Measurements from ENCODE around the gene ETV1.

ETV1 gene

GRCh38 chr7:13963925-13964324 lies 25.5 kb downstream of the ETV1 start:
- no peaks in the 10 kb centered on the region for H3K36me3 ChIP-seq (ENCODE audit: control insufficient read depth, insufficient read depth, low read length)
- H3K9me3 ChIP-seq (ENCODE audit: control insufficient read depth, insufficient read depth, low read length), result no peaks in the 10 kb centered on the region
- H3K27me3 ChIP-seq (ENCODE audit: control insufficient read depth, insufficient read depth, low read length), result no peaks in the 10 kb centered on the region
- WGBS (ENCODE audit: insufficient coverage, insufficient read length), result no CpG with 5 or more reads among the region's 2 CpGs
- no peak overlapping the region for H3K27ac ChIP-seq (ENCODE audit: low read length)
- no peak for DNase-seq (ENCODE audit: low read depth, low spot score)
- no peak overlapping the region for H3K4me3 ChIP-seq (ENCODE audit: low read length)
- H3K4me1 ChIP-seq (ENCODE audit: control insufficient read depth, insufficient read depth, low read length), result no peaks in the 10 kb centered on the region

DNA sequence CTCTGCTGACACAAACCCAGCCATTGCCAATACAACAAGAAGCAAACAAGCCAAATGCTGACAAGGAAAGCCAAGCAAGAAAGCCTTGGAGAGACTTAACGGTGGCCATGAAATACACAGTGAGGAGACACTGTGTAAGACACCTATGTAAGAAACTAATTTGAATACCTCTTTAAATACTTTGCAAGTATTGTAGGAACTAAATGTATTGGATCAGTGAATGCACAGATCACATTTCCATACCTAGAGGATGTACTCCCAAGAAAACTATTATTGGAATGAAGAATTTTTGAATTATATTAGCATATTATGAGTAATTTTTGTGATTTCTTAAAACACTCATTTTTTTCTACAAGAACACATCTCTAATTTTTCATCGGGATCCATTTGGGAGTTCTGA lies 34.0 kb downstream of the ETV1 start:
- DNase-seq (ENCODE audit: low read depth, low spot score), result no peak
- H3K36me3 ChIP-seq (ENCODE audit: control insufficient read depth, insufficient read depth, low read length), result no peaks in the 10 kb centered on the region
- no peaks in the 10 kb centered on the region for H3K9me3 ChIP-seq (ENCODE audit: control insufficient read depth, insufficient read depth, low read length)
- no peak overlapping the region for H3K4me3 ChIP-seq (ENCODE audit: low read length)
- no peaks in the 10 kb centered on the region for H3K27me3 ChIP-seq (ENCODE audit: control insufficient read depth, insufficient read depth, low read length)
- WGBS (ENCODE audit: insufficient coverage, insufficient read length), result no CpG with 5 or more reads among the region's 2 CpGs
- H3K4me1 ChIP-seq (ENCODE audit: control insufficient read depth, insufficient read depth, low read length), result no peaks in the 10 kb centered on the region
- no peak overlapping the region for H3K27ac ChIP-seq (ENCODE audit: low read length)

- H3K4me3 ChIP-seq (ENCODE audit: low read length), result no peak overlapping the region
- WGBS (ENCODE audit: insufficient coverage, insufficient read length), result no CpG with 5 or more reads among the region's 3 CpGs
- H3K36me3 ChIP-seq (ENCODE audit: control insufficient read depth, insufficient read depth, low read length), result no peaks in the 10 kb centered on the region
- DNase-seq (ENCODE audit: low read depth, low spot score), result no peak
- no peaks in the 10 kb centered on the region for H3K4me1 ChIP-seq (ENCODE audit: control insufficient read depth, insufficient read depth, low read length)
- H3K27me3 ChIP-seq (ENCODE audit: control insufficient read depth, insufficient read depth, low read length), result no peaks in the 10 kb centered on the region
- H3K9me3 ChIP-seq (ENCODE audit: control insufficient read depth, insufficient read depth, low read length), result no peaks in the 10 kb centered on the region
- H3K27ac ChIP-seq (ENCODE audit: low read length), result no peak overlapping the region
Observed at GRCh38 chr7:13953368-13953767, 36.1 kb downstream of the ETV1 start.

DNA sequence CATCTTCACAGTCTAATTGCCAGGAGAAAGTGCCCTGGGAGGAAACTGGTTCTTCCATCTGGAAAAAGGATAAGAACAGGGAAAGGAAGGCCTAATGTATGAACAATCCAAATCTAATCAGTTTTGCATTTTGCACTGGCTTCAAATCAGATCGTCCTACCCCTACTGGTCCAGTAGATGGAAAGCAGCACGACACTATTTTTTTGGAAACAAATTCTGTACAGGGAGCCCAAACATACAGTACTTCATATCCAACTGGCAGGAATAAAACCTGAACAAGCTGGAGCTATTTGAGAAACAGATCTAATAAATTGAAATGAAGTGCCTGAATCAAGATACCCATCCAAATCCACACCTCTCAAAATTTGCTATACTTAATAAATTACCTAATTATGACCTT lies 36.5 kb downstream of the ETV1 start:
- no peak for DNase-seq (ENCODE audit: low read depth, low spot score)
- H3K36me3 ChIP-seq (ENCODE audit: control insufficient read depth, insufficient read depth, low read length), result no peaks in the 10 kb centered on the region
- H3K27me3 ChIP-seq (ENCODE audit: control insufficient read depth, insufficient read depth, low read length), result no peaks in the 10 kb centered on the region
- no CpG with 5 or more reads among the region's 2 CpGs for WGBS (ENCODE audit: insufficient coverage, insufficient read length)
- H3K4me1 ChIP-seq (ENCODE audit: control insufficient read depth, insufficient read depth, low read length), result no peaks in the 10 kb centered on the region
- no peak overlapping the region for H3K4me3 ChIP-seq (ENCODE audit: low read length)
- H3K9me3 ChIP-seq (ENCODE audit: control insufficient read depth, insufficient read depth, low read length), result no peaks in the 10 kb centered on the region
- H3K27ac ChIP-seq (ENCODE audit: low read length), result no peak overlapping the region

DNA sequence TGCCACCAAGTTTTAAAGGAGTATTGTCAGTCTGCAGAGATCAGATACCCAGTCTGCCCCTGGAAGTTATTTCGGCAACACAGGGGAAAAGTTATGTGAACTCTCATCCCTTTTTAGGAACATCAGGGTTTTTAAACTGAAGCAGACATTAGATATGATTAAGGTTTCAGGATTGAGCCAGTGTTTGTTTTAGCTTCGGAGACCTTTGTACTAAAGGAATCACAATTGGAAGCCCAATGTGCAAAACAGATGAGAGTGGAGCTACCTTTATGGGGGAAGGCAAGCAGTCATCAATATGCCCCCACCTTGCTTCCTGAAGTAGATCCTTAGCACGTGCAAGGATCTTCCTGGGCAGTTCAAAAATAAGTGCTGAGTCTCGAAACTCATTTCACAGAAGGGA lies 39.5 kb downstream of the ETV1 start:
- Histone ChIP-seq H3K36me3 (ENCODE audit: control insufficient read depth, insufficient read depth, low read length) (no peaks in the 10 kb centered on the region), H3K27ac (ENCODE audit: low read length) (no peak overlapping the region), H3K27me3 (ENCODE audit: control insufficient read depth, insufficient read depth, low read length) (no peaks in the 10 kb centered on the region), H3K9me3 (ENCODE audit: control insufficient read depth, insufficient read depth, low read length) (no peaks in the 10 kb centered on the region), H3K4me3 (ENCODE audit: low read length) (no peak overlapping the region), H3K4me1 (ENCODE audit: control insufficient read depth, insufficient read depth, low read length) (no peaks in the 10 kb centered on the region)
- no peak for DNase-seq (ENCODE audit: low read depth, low spot score)
- no CpG with 5 or more reads among the region's 4 CpGs for WGBS (ENCODE audit: insufficient coverage, insufficient read length)

- H3K4me1 ChIP-seq (ENCODE audit: control insufficient read depth, insufficient read depth, low read length), result no peaks in the 10 kb centered on the region
- no peak for DNase-seq (ENCODE audit: low read depth, low spot score)
- H3K4me3 ChIP-seq (ENCODE audit: low read length), result no peak overlapping the region
- no peaks in the 10 kb centered on the region for H3K27me3 ChIP-seq (ENCODE audit: control insufficient read depth, insufficient read depth, low read length)
- WGBS (ENCODE audit: insufficient coverage, insufficient read length), result no CpG with 5 or more reads among the region's 2 CpGs
- H3K9me3 ChIP-seq (ENCODE audit: control insufficient read depth, insufficient read depth, low read length), result no peaks in the 10 kb centered on the region
- no peak overlapping the region for H3K27ac ChIP-seq (ENCODE audit: low read length)
- H3K36me3 ChIP-seq (ENCODE audit: control insufficient read depth, insufficient read depth, low read length), result no peaks in the 10 kb centered on the region
Observed at GRCh38 chr7:13949445-13949844, 40.0 kb downstream of the ETV1 start.

DNA sequence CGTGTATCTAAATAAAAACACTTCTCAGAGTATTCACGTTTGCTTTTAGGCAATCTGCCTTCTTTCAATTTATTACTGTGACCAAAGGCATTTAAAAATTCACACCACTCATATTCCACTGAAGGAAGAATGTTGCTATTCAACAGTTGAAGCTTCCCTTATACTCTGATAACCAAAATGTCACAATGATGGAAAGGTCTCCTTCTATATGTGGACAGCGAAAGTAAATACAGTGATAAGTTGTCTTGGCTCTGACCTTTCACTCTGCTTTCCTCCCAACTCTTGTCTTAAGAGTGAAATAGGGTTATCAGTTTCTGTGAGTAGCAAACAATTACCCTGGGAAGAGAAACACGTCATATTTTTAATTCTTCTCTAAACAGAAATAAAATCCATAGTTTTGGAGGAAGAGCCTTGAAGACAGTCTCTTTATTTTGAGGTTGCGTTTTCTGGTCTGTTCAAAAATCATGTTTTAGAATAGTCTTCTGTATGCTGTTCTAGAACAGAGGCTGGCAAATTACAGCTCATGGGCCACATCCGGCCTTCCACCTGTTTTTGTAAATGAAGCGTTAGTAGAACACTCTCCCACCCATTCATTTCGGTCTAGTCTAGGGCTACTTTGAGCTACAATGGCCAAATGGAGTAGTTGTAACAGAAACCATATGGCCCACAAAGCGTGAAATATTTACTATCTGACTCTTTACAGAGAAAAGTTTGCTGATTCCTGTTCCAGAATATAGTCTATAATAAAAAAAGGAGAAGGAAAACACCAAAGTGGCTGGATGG lies 41.3 kb downstream of the ETV1 start:
- WGBS (ENCODE audit: insufficient coverage, insufficient read length), result no CpG with 5 or more reads among the region's 9 CpGs
- H3K4me3 ChIP-seq (ENCODE audit: low read length), result no peak overlapping the region
- no peaks in the 10 kb centered on the region for H3K27me3 ChIP-seq (ENCODE audit: control insufficient read depth, insufficient read depth, low read length)
- DNase-seq (ENCODE audit: low read depth, low spot score), result no peak
- H3K27ac ChIP-seq (ENCODE audit: low read length), result no peak overlapping the region
- no peaks in the 10 kb centered on the region for H3K9me3 ChIP-seq (ENCODE audit: control insufficient read depth, insufficient read depth, low read length)
- no peaks in the 10 kb centered on the region for H3K4me1 ChIP-seq (ENCODE audit: control insufficient read depth, insufficient read depth, low read length)
- H3K36me3 ChIP-seq (ENCODE audit: control insufficient read depth, insufficient read depth, low read length), result no peaks in the 10 kb centered on the region

GRCh38 chr7:13947535-13947934 lies 41.9 kb downstream of the ETV1 start:
- no peak overlapping the region for H3K27ac ChIP-seq (ENCODE audit: low read length)
- no peaks in the 10 kb centered on the region for H3K36me3 ChIP-seq (ENCODE audit: control insufficient read depth, insufficient read depth, low read length)
- no peaks in the 10 kb centered on the region for H3K9me3 ChIP-seq (ENCODE audit: control insufficient read depth, insufficient read depth, low read length)
- no peak overlapping the region for H3K4me3 ChIP-seq (ENCODE audit: low read length)
- H3K4me1 ChIP-seq (ENCODE audit: control insufficient read depth, insufficient read depth, low read length), result no peaks in the 10 kb centered on the region
- H3K27me3 ChIP-seq (ENCODE audit: control insufficient read depth, insufficient read depth, low read length), result no peaks in the 10 kb centered on the region
- no peak for DNase-seq (ENCODE audit: low read depth, low spot score)
- WGBS (ENCODE audit: insufficient coverage, insufficient read length), result no CpG with 5 or more reads among the region's 1 CpG

- WGBS (ENCODE audit: insufficient coverage, insufficient read length), result no CpG with 5 or more reads among the region's 1 CpG
- no peaks in the 10 kb centered on the region for H3K9me3 ChIP-seq (ENCODE audit: control insufficient read depth, insufficient read depth, low read length)
- DNase-seq (ENCODE audit: low read depth, low spot score), result no peak
- H3K4me3 ChIP-seq (ENCODE audit: low read length), result no peak overlapping the region
- H3K36me3 ChIP-seq (ENCODE audit: control insufficient read depth, insufficient read depth, low read length), result no peaks in the 10 kb centered on the region
- no peak overlapping the region for H3K27ac ChIP-seq (ENCODE audit: low read length)
- H3K4me1 ChIP-seq (ENCODE audit: control insufficient read depth, insufficient read depth, low read length), result no peaks in the 10 kb centered on the region
- no peaks in the 10 kb centered on the region for H3K27me3 ChIP-seq (ENCODE audit: control insufficient read depth, insufficient read depth, low read length)
Observed at GRCh38 chr7:13946181-13946580, 43.3 kb downstream of the ETV1 start.

DNA sequence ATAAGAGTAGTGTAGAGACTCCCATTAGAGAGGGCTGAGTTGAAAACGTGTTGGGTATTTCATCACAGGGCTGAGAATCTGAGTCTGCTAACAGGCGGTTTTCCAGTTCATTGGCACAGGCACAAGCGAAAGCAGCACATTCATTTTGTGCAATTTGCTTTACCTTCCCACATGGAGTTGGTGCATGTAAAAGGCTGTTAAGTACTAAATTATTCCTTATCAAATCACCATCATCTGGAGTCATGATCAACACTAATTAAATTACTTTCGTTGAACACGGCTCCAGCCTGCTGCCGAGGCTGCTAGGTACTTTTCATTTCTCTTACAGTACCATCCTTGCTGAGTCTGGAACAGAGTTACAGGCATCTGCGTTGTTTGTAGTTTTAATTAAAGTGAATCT lies 43.8 kb downstream of the ETV1 start:
- H3K9me3 ChIP-seq (ENCODE audit: control insufficient read depth, insufficient read depth, low read length), result no peaks in the 10 kb centered on the region
- no CpG with 5 or more reads among the region's 7 CpGs for WGBS (ENCODE audit: insufficient coverage, insufficient read length)
- H3K4me1 ChIP-seq (ENCODE audit: control insufficient read depth, insufficient read depth, low read length), result no peaks in the 10 kb centered on the region
- H3K27ac ChIP-seq (ENCODE audit: low read length), result no peak overlapping the region
- no peaks in the 10 kb centered on the region for H3K36me3 ChIP-seq (ENCODE audit: control insufficient read depth, insufficient read depth, low read length)
- no peak for DNase-seq (ENCODE audit: low read depth, low spot score)
- no peak overlapping the region for H3K4me3 ChIP-seq (ENCODE audit: low read length)
- no peaks in the 10 kb centered on the region for H3K27me3 ChIP-seq (ENCODE audit: control insufficient read depth, insufficient read depth, low read length)

DNA sequence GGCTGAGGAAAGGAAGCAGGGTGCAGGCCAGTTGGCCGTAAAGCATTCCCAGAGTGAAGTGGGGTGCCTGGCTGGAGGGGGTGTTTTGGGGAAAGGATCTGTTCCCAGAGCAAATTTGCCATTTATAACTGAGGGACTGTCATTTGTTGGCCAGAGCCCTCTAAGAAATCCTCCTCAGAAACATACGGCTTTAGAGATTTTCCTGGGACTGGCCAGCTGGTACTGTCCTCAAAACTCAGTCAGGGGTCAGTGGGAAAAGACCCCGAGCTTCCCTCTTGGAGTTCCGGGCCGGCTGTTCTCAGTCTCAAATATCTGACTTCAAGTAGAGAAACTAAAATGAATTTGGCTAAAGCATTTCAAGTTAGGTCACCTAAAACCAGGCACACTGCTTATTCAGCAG lies 55.9 kb downstream of the ETV1 start:
- H3K36me3 ChIP-seq (ENCODE audit: control insufficient read depth, insufficient read depth, low read length), result 0 out of 2 replicates have a peak, but pooled peaks cover 4% of the 10 kb centered on the region
- no peak overlapping the region for H3K27ac ChIP-seq (ENCODE audit: low read length)
- no peaks in the 10 kb centered on the region for H3K4me1 ChIP-seq (ENCODE audit: control insufficient read depth, insufficient read depth, low read length)
- no peak for DNase-seq (ENCODE audit: low read depth, low spot score)
- H3K4me3 ChIP-seq (ENCODE audit: low read length), result no peak overlapping the region
- no peaks in the 10 kb centered on the region for H3K27me3 ChIP-seq (ENCODE audit: control insufficient read depth, insufficient read depth, low read length)
- no peaks in the 10 kb centered on the region for H3K9me3 ChIP-seq (ENCODE audit: control insufficient read depth, insufficient read depth, low read length)
- WGBS (ENCODE audit: insufficient coverage, insufficient read length), result no CpG with 5 or more reads among the region's 5 CpGs
